HG02678 (cell line): ENCODE data around the gene CEP162.
"Not testable (repeated sequence)": the region's sequence is repeated elsewhere in the genome, so short reads cannot be mapped to it uniquely, and the experiment has no call there.

Experiments
- ATAC-seq: cut with Tn5 transposase; IDR thresholded peaks from one replicate; pipeline ENCODE4 v1.9.1; 2021; ENCODE audit warnings: mild to moderate bottlenecking, moderate library complexity; ENCODE audit not compliant: unreplicated experiment

Gene CEP162

GRCh38 chr6:84151669-84152068 is 75.8 kb downstream of the CEP162 start:
- no peak for ATAC-seq

- ATAC-seq: no peak
These were observed 76.7 kb downstream of the CEP162 start for GRCh38 chr6:84150705-84151104.

- no peak for ATAC-seq
These were observed 85.9 kb downstream of the CEP162 start for GRCh38 chr6:84141521-84141920.

- no peak for ATAC-seq
These were observed 88.1 kb downstream of the CEP162 start for GRCh38 chr6:84139311-84139710.

GRCh38 chr6:84137989-84138575 is 89.4 kb downstream of the CEP162 start:
- ATAC-seq: no peak

GRCh38 chr6:84137051-84137375 is 90.4 kb downstream of the CEP162 start:
- no peak for ATAC-seq

GRCh38 chr6:84136364-84137050 is 90.9 kb downstream of the CEP162 start:
- ATAC-seq: no peak

- ATAC-seq: no peak
These were observed 92.2 kb downstream of the CEP162 start for GRCh38 chr6:84135291-84135690.

GRCh38 chr6:84133385-84133784 is 94.1 kb downstream of the CEP162 start:
- ATAC-seq: not testable (repeated sequence)

GRCh38 chr6:84129588-84129987 is 97.9 kb downstream of the CEP162 start:
- not testable (repeated sequence) for ATAC-seq

- no peak for ATAC-seq
These were observed 104.3 kb downstream of the CEP162 start for GRCh38 chr6:84123186-84123585.

- no peak for ATAC-seq
These were observed 108.2 kb downstream of the CEP162 start for GRCh38 chr6:84119277-84119676.

GRCh38 chr6:84118191-84118590 is 109.3 kb downstream of the CEP162 start:
- no peak for ATAC-seq

- ATAC-seq: not testable (repeated sequence)
These were observed 112.4 kb downstream of the CEP162 start for GRCh38 chr6:84114933-84115594.

GRCh38 chr6:84111351-84111750 is 116.1 kb downstream of the CEP162 start:
- ATAC-seq: not testable (repeated sequence)

GRCh38 chr6:84107495-84107894 is 119.9 kb downstream of the CEP162 start:
- ATAC-seq: no peak

- not testable (repeated sequence) for ATAC-seq
These were observed 122.1 kb downstream of the CEP162 start for GRCh38 chr6:84105215-84105924.

- ATAC-seq: no peak
These were observed 124.4 kb downstream of the CEP162 start for GRCh38 chr6:84103029-84103428.

GRCh38 chr6:84095156-84095555 is 132.3 kb downstream of the CEP162 start:
- ATAC-seq: no peak

GRCh38 chr6:84093441-84094435 is 133.7 kb downstream of the CEP162 start:
- ATAC-seq: no peak
